HG03139 (cell line): Measurements from ENCODE around the gene ELN.

Source experiments
- ATAC-seq: cut with Tn5 transposase; IDR thresholded peaks from one replicate; pipeline ENCODE4 v1.9.1; 2021; ENCODE audit not compliant: unreplicated experiment

Gene ELN

DNA sequence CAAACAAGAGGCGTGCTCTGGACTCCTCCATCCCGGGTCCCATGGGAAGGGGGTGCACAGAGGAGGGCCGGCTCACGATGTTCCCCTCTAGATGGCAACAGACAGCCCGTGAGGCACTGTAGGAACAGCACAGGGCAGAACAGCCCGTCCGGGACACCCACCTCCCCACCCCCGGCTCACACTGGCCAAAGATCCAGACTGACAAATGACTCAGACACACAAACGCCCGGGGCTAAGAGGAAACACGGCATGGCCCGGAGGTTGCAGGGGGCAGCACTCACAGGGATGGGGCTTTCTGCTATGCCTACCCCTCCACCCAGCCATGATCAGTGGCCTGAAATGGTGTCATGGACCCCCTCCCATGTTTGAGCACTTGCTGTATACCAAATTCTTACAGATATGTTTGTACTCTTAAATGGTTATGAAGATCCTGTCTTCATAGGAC is 4.9 kb upstream of the ELN start:
- ATAC-seq = no peak

- no peak for ATAC-seq
Observed at GRCh38 chr7:74023786-74024185, 4.2 kb upstream of the ELN start.

DNA sequence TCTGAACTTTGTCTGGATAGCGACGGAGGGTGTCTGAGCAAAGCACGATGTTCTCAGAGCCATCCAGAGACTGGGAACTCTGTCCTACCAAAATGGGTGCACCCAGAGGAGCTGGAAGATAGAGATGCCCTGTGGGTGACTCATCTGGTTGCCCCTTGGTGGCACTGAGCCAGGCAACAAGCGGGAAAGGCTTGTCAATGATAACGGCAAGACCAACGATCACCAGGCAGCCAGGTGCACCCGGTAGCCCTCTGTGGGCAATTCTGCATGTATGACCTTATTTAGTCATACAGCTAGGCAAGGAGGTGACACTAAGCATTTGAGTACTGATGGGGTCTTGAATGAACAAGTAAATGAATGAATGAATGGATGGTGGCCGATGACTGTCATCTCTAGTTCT is 2.8 kb upstream of the ELN start:
- ATAC-seq = no peak

GRCh38 chr7:74025730-74026129 is 2.2 kb upstream of the ELN start:
- no peak for ATAC-seq

- no peak for ATAC-seq
Observed at GRCh38 chr7:74026406-74026902, 1.5 kb upstream of the ELN start.

GRCh38 chr7:74026903-74027682 is 880 bp upstream of the ELN start:
- ATAC-seq = peak; percentile 59

GRCh38 chr7:74028321-74028838 is 407 bp downstream of the ELN start:
- no peak for ATAC-seq

- ATAC-seq = no peak
Observed at GRCh38 chr7:74029089-74029785, 1.3 kb downstream of the ELN start.

DNA sequence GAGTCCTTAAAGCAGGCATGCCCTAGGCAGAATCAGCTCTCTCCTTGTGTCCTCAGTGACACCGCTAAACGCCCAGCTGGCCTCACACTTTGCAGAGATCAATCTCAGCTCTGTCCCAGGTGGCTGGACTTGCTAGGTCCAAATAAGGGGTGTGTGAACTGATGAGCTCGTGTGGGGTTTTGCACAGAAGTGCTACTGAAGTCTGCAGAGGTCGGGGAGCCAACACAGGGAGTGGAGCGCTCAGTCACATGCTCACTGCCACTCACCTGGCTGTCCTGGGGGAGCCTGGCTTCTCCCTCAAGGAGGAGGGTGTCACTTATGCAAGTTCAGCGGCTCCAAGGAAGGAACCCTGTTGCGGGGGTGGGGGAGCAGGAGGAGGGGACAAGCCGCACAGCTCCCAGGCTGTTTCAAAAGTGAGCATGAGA is 2.0 kb downstream of the ELN start:
- ATAC-seq = no peak

DNA sequence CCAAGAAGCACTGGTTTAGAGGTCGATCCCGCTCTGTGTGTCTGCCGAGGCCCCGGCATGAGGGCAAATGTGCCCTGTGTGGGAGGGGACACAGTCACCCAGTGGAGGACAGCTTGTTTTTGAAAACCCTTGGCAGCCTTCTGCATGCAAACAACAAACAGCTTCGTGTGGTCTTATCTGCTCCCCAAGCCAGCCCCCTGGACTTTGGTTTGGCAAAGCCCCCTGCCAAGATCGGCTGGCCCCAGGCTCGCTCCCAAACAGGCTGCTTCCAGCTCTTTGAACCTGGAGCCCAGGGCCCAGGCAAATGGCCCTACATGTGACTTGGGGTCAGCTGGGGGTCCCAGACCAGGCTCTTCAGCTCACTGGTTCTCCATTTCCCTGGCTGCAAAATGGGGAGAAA is 2.9 kb downstream of the ELN start:
- no peak for ATAC-seq

DNA sequence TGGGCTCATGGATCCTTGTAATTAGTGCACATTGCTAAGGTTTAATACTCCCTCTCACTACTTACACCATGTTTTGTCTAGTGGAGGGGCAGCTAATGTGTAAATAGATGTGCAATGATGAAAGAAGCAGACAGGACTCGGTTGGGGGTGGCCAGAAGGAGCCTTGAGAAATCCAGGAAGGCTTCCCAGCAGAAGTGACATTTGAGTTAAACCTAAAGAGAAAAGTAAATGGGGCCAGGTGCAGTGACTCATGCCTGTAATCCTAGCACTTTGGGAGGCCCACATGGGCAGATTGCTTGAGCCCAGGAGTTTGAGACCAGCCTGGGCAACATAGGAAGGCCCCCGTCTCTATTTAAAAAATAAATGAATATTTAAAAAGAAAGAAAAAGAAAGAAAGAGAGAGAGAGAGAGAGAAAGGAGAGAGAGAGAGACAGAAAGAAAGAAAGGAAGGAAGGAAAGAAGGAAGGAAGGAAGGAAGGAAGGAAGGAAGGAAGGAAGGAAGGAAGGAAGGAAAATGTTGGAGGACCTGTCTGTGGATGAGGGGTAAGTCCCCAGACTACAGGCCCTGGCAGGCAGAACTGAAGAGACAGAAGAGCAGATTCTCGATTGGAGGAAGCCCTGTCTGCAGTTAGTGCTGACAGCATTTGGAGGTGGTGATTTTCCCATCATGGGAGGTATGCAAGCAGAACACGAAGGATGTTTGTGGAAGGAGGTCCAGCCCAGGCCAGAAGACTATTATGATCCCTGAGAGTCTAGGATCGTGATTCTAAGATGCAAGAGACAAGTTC is 3.6 kb downstream of the ELN start:
- ATAC-seq = no peak

DNA sequence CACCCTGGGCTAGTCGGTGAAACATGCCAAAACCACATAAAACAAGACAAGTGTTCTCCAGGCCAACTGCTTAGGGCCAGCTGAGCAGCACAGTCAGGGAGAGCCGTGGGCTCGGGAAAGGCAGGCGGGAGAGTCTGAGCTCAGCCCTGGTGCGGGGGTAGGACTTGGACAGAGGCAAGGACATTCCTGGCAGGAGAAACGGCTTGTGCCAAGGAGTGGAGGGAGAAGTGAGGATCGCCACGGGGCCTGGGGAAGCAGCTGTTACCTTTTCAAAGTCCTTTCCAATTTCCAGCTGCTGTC is 4.2 kb downstream of the ELN start:
- ATAC-seq = no peak

DNA sequence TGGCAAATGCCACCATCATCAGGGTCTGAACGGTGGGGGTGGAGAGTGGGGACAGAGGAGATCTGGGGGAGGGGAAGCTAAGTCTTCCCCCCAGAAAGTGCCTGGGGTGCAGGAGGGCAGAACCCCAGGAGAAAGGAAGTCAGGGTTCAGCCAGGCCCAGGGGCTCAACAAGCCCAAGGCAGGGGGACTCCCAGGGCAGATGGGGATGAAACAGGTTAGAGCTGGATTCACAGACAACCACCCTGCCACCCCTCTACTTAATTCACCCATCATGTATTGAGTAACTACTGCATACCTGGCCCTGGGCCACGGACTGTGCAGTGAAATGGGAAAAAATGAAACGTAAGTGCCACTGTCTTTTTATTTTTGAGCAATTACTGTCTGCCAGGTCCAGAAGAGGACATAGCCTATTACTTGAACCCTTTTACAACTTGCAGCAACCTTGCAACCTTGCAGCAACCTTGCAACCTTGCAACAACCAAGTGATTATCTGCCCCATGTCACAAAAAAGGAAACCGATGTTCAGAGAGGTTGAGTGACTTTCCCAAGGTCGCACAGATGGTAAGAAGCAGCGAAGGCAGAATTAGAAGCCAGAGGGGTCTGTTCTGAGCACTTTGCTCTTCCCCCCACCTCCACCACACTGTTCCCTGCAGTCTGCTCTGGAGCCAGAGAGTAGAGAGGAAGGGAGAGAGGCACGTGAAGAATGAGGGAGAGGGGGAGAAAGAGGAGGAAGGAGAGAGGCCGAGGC is 4.8 kb downstream of the ELN start:
- no peak for ATAC-seq

GRCh38 chr7:74033372-74034311 is 5.7 kb downstream of the ELN start:
- no peak for ATAC-seq

- no peak for ATAC-seq
Observed at GRCh38 chr7:74037609-74038008, 9.6 kb downstream of the ELN start.

DNA sequence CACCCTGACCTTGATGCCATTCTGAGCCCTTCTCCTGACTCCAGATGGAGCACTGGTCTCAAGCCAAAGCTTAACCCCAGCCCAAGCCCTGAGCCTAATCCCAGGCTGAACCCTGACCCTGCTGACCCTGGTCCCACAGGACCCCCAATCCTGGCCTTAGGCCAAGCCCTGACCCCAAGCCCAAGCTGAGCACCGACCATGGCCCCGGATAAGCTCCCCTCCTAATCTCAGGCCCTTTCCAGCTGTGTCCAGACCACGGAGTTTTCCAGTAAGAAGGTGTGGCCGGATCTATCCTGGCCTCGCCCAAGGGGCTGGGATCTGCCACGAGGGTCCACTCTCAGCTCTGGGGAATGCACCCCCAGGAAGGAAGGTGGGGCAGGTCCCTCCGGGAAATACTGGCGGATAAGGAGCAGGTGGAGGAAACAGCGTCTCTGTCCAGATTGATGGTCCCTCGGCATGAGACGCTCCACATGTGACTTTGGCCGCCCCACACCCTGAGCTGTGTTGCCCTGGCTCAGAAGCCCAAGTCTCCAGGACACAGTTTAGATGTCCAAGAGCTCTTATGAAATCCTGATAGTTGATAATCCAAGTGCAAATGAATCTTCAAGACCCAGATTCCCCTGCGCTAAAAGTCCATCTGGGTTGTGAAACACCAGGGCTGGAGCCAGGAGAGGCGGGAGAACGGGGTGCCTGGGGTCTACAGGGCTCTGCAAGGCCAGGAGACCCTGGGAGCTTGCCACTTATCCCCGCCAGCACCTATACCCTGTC is 10.4 kb downstream of the ELN start:
- ATAC-seq = no peak

DNA sequence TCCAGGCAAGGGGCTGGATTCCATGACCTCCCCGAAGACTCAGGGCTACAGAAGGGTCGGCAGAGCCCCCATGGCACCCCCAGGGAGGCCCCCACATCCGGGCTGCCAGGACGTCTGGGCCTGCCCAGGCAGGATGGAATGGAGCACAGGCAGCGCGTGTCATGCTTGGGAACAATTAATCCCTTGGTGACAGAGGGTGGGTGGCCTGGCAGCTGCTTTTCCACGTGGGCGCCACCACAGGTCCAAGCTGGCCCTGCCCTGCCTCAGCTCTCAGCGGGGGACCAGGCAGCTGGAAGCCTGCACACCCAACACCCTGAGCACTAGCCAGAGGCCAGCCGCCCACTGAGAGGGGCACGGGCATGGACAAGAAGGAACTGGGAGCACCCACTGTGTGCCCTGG is 11.4 kb downstream of the ELN start:
- no peak for ATAC-seq

GRCh38 chr7:74040101-74040790 is 12.3 kb downstream of the ELN start:
- ATAC-seq = no peak
